GM19438 (cell line): ENCODE measurements around the gene TMEM273.

ENCODE experiments used
- ATAC-seq: cut with Tn5 transposase; IDR thresholded peaks from one replicate; pipeline ENCODE4 v1.9.1; 2021; ENCODE audit warnings: low read depth; ENCODE audit not compliant: unreplicated experiment

Gene TMEM273

GRCh38 chr10:49187950-49188761 is at the start of gene TMEM273:
TSS of gene TMEM273 (minus strand) at chr10:49188391. CDS start at chr10:49188336, 55 bp downstream.
- peak; percentile 72 for ATAC-seq

- ATAC-seq, result no peak
Observed at GRCh38 chr10:49237985-49238384, 49.8 kb upstream of the TMEM273 start.

GRCh38 chr10:49235392-49235791 is 47.2 kb upstream of the TMEM273 start:
- no peak for ATAC-seq

- no peak for ATAC-seq
Observed at GRCh38 chr10:49231086-49231820, 43.1 kb upstream of the TMEM273 start.

- no peak for ATAC-seq
Observed at GRCh38 chr10:49230004-49230403, 41.8 kb upstream of the TMEM273 start.

- no peak for ATAC-seq
Observed at GRCh38 chr10:49228677-49229076, 40.5 kb upstream of the TMEM273 start.

GRCh38 chr10:49227406-49227805 is 39.2 kb upstream of the TMEM273 start:
- no peak for ATAC-seq

- no peak for ATAC-seq
Observed at GRCh38 chr10:49226594-49226993, 38.4 kb upstream of the TMEM273 start.

GRCh38 chr10:49225218-49225876 is 37.2 kb upstream of the TMEM273 start:
- no peak for ATAC-seq

- ATAC-seq, result no peak
Observed at GRCh38 chr10:49223205-49223604, 35.0 kb upstream of the TMEM273 start.

GRCh38 chr10:49222170-49222569 is 34.0 kb upstream of the TMEM273 start:
- ATAC-seq, result no peak

GRCh38 chr10:49220679-49221078 is 32.5 kb upstream of the TMEM273 start:
- no peak for ATAC-seq

GRCh38 chr10:49220031-49220430 is 31.8 kb upstream of the TMEM273 start:
- no peak for ATAC-seq

GRCh38 chr10:49219248-49219647 is 31.1 kb upstream of the TMEM273 start:
- no peak for ATAC-seq

GRCh38 chr10:49218480-49218879 is 30.3 kb upstream of the TMEM273 start:
- ATAC-seq, result no peak

- no peak for ATAC-seq
Observed at GRCh38 chr10:49217645-49218044, 29.5 kb upstream of the TMEM273 start.

- no peak for ATAC-seq
Observed at GRCh38 chr10:49213211-49213610, 25.0 kb upstream of the TMEM273 start.

- ATAC-seq, result no peak
Observed at GRCh38 chr10:49212783-49213182, 24.6 kb upstream of the TMEM273 start.

- no peak for ATAC-seq
Observed at GRCh38 chr10:49212076-49212475, 23.9 kb upstream of the TMEM273 start.

- no peak for ATAC-seq
Observed at GRCh38 chr10:49208996-49209395, 20.8 kb upstream of the TMEM273 start.

- no peak for ATAC-seq
Observed at GRCh38 chr10:49207936-49208487, 19.8 kb upstream of the TMEM273 start.
